NT2/D1 (cell line): ENCODE data around the gene PKN1.

Experiments used
- SUZ12 ChIP-seq: IDR thresholded peaks from 2 replicates; pipeline ENCODE4 v1.6.1; 2011; ENCODE audit not compliant: insufficient read length, insufficient read depth; ENCODE audit errors: extremely low read depth
- ZNF274 ChIP-seq: IDR thresholded peaks from 2 replicates; pipeline ENCODE4 v1.6.1; 2011; ENCODE audit warnings: mild to moderate bottlenecking, low read depth, low read length

DNA sequence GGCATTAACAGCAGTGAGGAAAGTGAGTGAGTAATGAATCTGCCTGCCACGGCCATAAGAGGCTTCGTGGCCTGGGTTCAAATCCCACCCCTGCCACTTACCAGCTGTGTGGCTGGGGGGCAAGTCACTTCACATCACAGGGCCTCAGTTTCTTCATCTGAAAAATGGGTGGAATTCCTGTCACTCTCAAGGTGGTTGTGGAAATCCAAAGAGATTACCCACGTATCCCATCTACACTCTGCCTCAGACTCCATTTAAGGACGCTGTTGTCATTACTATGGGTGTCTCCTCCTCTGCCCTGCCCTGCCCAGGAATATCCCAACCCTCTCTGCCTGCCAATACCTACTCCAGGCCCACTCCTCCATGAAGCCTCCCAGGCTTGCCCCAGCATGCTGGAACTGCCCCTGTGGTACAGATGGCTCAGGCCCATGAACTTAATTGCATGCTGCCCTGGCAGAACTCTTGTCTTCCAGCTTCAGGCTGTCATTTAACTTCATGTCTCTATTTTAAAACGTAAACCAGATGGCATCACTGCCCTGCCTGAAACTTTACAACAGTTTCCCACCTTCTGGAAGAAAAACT lies 59.7 kb downstream of the PKN1 start:
- TF ChIP-seq ZNF274 (no peak), SUZ12 (no peak)
